NCI-H1105 (cell line): Measurements from ENCODE around the gene CELA3A.
"Not testable (repeated sequence)": the region's sequence is repeated elsewhere in the genome, so short reads cannot be mapped to it uniquely, and the experiment has no call there.

Source experiments
- DNase-seq: peaks from one replicate; lab custom pipeline; 2025; lab: John Stamatoyannopoulos, UW

Gene CELA3A

DNA sequence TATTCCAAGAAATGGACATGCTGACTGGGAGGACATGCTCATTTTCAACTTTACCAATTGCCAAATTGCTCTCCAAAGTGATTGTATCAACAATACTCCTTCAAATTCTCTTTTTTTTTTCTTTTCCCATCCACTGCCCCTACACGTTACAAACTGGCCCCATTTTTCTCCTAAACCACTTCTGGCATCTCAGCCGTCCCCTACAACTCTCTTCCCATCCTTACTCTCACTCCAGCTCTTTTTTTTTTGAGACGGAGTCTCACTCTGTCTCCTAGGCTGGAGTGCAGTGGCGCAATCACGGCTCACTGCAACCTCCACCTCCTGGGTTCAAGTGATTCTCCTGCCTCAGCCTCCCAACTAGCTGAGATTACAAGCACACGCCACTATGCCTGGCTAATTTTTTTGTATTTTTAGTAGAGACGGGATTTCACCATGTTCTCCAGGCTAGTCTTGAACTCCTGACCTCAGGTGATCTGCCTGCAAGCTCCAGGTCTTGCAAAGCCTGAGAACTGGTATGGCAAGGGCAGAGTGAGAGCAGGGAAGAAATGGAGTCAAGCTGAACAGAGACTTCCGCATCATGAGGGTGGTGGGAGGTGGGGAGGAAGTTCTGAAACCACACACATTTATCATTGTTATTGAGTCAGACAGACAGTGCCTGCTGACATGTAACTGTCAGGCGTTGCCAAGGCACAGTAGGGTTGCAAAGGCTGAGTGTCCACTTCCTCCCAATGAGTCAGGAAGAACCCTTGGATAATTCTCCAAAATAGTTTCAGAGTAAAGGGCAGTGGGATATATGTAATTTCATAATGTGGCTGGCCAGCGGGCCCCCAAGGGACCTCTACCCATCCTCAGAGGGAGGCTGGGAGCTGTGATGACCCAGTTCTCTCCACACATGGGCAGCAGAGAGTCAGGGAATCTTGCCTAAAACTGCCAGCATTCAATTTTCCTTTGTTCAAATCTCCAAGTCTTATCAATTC lies 17.4 kb downstream of the CELA3A start:
- no peak for DNase-seq

DNA sequence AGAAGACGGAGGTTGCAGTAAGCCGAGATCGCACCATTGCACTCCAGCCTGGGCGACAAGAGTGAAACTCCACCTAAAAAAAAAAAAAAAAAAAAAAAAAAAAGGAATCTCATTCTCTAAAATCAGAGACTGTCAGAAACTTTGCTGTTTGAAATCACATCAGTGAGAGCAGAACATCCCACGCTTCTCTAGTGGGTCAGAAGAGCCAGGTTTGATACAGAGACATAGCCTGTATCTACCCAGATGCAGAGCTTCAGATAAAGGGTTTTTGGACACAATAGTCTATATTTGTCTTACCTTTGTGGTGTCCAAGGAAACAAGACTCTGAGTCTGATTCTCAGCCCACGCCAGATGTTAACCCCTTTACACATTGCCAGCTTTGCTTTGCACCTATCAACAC lies 19.6 kb downstream of the CELA3A start:
- no peak for DNase-seq

DNA sequence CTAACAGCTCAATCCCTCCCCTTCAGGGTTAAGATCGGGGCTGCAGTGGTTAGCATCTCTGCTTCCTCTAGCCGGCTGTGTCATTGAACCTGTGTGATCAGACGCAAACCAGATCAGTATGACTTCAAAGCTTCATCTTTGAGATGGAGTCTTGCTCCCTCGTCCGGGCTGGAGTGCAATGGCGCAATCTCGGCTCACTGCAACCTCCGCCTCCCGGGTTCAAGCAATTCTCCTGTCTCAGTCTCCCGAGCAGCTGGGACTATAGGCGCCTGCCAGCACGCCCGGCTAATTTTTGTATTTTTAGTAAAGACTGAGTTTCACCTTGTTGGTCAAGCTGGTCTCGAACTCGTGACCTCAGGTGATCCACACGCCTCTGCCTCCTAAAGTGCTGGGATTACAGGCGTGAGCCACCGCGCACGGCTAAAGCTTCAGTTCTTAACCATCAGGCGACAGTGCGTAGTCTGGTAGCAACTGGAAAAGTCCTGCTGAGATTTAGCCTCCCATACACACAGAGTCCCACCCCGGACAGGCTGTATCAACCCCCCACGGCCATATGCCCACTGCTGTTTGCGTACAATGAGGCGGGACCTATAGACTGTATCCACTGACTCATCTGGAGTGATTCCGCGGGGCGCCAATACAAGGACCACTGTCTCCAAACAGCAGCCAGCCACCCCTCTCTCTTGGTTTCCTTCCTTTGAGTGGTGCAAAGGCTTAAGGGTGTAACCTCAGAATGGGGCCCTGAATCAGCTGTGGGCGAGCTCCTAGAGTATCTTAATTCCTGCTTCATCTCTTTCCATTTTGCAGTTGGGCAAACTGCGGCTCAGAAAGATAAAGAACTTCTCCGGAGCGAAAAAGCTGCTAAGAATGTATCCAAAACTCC lies 23.3 kb downstream of the CELA3A start:
- DNase-seq, result peak; percentile 75

- peak; percentile 91 for DNase-seq
These were observed 24.1 kb downstream of the CELA3A start for GRCh38 chr1:22025368-22026155.

GRCh38 chr1:22026924-22027289 lies 25.4 kb downstream of the CELA3A start:
- DNase-seq, result no peak

GRCh38 chr1:22030057-22030456 lies 28.6 kb downstream of the CELA3A start:
- DNase-seq, result no peak

- no peak for DNase-seq
These were observed 29.0 kb downstream of the CELA3A start for GRCh38 chr1:22030473-22030872.

DNA sequence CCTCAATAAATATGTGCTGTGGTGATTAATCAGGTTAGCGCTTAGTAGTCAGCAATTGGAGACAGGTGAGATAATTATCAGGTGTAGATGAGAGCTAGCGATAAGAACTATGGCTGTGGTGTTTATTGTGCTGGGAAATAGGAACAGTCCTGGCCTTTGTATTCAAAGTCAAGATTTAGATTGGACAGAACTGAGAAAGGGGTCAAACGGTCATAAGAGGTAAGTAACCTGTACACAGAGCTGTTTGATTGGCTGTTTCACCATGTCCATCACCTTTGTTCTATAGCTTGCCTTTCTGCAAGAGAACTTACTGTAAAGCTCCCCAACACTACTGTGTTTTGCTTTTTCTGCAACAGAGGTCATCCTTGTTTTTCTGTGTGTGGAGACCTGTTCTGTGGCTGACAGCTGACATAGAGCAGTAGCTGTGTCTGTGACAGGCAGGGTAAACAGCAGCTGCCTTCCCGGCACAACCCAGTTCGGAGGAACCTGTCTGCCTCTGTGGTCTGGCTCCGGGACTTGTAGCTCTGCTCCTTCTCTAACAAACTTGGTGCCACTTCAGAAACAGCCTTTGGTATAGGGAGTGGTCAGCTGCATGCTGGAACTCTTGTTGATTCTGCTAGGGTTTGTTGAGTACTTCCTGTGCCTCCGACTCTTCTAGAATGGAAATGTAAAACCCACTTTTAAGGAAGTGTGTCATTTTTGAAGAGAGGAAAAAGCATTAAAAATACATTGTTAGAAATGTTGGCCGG lies 29.9 kb downstream of the CELA3A start:
- no peak for DNase-seq

- not testable (repeated sequence) for DNase-seq
These were observed 33.4 kb downstream of the CELA3A start for GRCh38 chr1:22034834-22035233.

DNA sequence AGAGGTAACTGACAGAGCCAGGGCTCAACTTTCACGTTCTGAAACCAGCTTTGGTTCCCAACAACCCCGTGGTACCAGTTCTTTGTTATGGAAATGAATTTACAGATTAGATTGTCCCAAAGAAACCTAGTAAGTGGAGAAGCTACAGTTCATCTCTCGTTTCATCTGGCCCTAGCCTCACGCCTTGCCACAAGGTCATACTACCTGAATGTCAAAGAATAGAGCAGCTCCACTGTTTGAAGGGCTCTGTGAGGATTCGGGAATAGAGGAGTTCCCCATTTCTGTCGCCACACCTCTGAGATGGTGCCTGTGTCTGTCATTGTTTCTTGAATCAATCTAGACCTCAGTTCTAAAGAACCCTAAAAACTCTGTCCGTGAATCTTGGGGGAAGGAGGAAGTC lies 36.1 kb downstream of the CELA3A start:
- DNase-seq, result no peak

- DNase-seq, result no peak
These were observed 36.6 kb downstream of the CELA3A start for GRCh38 chr1:22038036-22038435.

DNA sequence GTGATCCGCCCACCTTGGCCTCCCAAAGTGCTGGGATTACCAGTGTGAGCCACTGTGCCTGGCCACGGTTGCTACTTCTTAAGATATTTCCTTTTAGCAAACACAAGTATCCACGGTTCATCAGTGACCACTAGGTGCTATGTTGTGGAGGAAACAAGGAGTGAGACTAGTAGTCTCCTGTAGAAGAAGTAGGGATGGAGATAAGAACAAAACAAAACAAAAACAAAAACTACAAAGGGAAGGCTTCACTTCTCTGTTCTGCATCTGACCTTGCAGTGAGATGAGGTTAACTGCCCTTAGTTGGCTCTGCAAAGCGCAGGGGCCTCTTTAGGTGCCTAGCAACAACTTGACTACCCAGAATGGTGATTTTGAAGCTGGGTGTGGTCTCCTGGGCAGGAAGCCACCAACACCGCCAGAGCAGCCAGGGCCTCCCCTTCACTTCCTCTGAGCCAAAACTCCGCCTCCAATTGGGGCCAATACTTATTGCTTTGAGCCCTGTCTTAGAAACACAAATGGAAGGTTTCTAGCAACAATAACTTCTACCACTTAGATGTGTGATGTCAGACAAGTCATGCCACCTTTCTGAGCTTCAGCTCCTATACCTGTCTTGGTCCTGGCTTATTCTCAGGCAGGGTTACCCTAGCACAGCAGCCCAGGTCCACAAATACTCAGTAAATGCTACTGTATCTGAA lies 38.3 kb downstream of the CELA3A start:
- peak; percentile 71 for DNase-seq

GRCh38 chr1:22040286-22040623 lies 38.8 kb downstream of the CELA3A start:
- no peak for DNase-seq

DNA sequence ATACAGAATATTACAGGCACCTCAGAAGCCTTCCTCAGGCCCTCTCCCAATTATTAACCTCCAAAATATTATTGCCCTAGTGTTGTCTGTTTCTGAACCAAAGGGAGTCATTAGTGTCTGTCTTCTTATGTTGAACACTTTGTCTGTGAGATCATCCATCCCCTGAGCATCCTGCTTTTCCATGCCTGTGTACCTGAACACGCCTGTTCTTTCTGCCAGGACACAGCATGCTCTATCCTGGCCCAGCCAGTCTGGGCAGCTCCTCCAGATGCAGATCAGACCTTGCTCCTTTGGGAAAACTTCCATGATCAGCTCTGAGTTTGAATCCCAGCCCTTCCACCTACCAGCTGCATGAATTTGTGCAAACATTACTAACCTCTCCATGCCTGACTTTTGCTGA lies 40.0 kb downstream of the CELA3A start:
- no peak for DNase-seq

DNA sequence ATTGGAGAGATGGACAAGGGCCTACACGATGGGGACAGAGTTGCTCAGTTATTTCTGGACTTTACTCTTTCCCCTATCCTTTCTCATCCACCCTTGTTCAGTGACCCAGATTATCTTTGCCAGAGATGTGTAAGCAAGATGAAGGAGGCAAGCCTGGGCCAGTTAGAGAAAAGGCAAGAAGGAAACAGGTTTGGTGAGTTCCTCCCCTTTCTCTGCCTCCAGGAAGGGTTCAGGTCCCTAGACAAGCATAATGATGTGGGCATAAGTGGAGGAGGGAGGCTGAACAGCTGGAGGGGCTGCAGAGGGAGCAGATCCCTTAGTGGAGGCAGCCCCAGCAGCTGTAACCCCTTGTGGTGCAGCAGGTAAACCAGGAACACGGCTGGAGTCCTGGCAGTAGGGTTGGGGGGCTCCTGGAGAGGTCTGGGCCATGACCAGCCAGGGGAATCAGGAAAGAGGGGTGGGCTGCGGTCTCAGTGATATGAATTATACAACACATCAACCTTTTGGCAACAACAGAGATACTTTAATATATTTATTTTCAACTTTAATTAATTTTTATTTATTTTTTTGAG lies 41.8 kb downstream of the CELA3A start:
- DNase-seq, result no peak

DNA sequence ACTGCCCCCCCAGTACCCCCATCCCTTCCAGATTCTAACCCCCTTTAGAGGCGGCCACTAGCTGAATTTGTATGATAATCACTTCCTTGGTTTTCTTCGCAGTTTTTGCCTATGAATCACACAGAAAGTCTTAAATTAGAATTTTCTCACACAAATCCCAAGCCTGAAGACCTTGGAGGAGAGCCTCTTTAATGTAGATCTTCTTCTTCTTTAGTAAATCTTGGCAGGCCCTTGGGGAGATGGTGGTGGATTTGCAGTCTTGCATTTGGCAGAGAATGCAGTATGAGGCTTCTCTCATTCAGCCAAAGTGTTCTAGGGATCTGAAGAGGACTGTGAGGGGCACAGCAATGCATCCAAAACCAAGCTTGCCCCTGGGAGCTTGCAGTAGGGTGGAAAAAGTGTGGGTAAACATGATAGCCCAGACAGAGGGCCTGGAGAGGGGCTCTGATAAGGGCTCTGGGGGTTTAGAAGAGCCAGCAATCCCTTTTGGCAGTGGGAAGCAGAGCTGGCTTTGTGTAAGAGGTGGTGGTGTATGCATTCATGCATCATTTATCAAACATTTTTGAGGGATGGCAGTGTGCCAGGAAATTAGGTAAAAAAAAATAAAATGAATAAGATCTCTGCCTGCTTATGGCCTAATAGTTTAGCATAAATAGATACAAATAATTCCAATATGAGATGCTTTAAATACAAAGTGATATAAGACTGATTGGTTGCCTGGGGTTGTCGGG lies 43.4 kb downstream of the CELA3A start:
- no peak for DNase-seq

DNA sequence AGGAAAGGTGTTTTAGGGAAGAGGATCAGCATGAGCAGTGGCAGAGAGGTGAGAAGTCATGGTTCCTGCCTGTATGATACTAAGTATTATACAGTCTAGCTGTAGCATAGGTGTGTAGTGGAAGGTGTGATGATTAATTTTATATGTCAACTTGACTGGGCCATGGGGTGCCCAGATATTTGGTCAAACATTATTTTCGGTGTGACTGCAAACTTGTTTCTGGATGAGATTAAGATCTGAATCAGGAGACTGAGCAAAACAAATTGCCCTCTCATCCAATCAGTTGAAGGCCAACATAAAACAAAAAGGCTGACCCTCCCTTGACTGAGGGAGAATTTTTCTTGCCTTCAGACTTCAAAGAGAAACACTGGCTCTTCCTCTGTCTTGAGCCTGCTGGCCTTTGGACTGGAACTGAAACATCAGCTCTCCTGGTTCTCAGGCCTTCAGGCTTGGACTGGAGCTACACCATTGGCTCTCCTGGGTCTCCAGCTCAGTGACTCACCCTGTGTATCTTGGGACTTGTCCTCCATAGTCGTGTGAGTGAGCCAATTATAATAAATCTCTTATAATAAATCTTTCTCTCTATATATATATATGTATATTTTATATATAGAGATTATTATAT lies 44.3 kb downstream of the CELA3A start:
- DNase-seq, result no peak

DNA sequence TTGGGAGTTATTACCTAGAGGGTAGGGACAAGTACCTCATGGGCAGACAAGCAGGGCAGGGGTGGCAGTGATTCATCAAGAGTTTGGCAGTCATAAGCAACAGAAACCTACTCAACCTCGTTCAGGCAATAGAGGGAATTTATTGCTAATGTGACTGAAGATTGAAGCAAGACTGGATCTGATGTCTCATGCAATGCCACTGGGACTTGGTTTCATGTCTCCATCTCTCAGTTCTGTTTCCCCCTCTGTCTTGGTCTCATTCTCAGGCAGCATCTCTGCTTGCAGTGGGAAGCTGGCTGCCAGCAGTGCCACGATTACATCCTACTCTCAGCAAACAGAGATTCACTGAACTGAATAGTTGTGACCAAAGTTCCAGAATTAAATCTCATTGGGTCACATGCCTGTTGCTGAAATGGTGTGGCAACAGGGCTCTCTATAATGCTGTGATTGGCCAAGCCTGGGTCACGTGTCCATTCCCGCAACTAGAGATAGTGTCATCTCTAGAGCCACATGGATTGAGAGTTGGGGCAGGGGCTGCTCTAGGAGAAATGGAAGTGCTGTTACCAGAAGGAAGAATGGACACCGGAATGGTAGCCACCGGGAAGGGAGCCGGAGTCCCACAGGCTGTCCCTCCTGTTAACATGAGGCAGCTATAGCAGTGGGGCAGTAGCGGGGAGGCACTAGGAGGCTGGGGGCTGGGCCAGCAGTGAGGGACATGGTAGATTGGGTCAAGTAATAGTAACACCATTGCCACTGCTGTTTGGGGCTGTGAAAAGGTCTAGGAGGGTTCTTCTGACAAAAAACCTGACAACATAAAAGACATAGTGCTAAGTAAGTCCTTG lies 47.1 kb downstream of the CELA3A start:
- no peak for DNase-seq
